Suprapubic skin (tissue), 3 donors: Measurements from ENCODE around the gene DBNDD1.

ENCODE experiments used
- EP300 ChIP-seq: sonication (generic); formaldehyde crosslinking; IDR thresholded peaks from one replicate; pipeline ENCODE4 v1.6.1; 2017; ENCODE audit warnings: antibody characterized with exemption
- POLR2A ChIP-seq, 2 donors: fragments of 450-650 bp; IDR thresholded peaks; one replicate each; pipeline ENCODE4 v1.6.1; 2017; ENCODE audit warnings: antibody characterized with exemption in 2 of 2, mild to moderate bottlenecking in 2 of 2, moderate library complexity in 2 of 2
- TF ChIP-seq, protein P1 (sequence below), 2 donors: fragments of 200-600 bp in 1 of 2; fragments of 450-650 bp in 1 of 2; sonication (generic) in 1 of 2; IDR thresholded peaks; one replicate each; pipeline ENCODE4 v1.5.1; 2016 to 2019; ENCODE audit warnings: antibody characterized with exemption in 2 of 2, mild to moderate bottlenecking in 1 of 2, moderate library complexity in 1 of 2

DNA sequence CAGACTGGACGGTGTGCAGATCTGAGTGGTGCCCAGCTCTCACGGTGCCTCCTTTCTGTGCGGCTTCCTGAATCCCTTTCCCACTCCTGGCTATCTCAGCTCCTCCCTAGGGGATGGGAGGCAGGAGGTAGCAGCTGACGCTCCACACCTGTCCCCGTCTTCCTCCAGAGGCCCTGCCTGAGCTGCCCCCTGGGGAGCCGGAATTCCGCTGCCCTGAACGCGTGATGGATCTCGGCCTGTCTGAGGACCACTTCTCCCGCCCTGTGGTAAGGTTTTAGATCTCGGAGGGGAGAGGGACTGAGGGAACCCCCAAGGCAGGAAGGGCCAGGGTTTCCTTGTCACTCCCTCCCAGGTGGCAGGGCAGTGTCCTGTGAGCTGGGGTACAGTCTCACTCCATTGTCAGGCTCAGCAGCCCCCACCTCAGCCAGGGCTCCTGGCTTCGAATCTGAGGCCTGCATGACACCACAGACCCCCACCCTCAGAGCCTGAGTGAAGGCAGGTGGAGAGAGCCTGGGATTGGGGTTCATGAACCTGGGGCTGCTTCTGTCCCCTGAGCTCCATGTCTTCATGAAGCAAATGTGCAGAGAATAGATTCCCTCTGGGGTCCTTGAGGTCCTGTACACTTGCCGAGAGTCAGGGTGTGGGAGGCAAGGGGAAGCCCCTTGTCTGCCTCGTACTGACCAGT lies 64.1 kb downstream of the DBNDD1 start:
- TF ChIP-seq, protein P1, sequence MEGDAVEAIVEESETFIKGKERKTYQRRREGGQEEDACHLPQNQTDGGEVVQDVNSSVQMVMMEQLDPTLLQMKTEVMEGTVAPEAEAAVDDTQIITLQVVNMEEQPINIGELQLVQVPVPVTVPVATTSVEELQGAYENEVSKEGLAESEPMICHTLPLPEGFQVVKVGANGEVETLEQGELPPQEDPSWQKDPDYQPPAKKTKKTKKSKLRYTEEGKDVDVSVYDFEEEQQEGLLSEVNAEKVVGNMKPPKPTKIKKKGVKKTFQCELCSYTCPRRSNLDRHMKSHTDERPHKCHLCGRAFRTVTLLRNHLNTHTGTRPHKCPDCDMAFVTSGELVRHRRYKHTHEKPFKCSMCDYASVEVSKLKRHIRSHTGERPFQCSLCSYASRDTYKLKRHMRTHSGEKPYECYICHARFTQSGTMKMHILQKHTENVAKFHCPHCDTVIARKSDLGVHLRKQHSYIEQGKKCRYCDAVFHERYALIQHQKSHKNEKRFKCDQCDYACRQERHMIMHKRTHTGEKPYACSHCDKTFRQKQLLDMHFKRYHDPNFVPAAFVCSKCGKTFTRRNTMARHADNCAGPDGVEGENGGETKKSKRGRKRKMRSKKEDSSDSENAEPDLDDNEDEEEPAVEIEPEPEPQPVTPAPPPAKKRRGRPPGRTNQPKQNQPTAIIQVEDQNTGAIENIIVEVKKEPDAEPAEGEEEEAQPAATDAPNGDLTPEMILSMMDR (IDR thresholded peaks at IDR 0.05) = no peak
- TF ChIP-seq EP300 (no peak), POLR2A (IDR thresholded peaks at IDR 0.05) (no peak)
